ENCODE measurements around the gene ABITRAM. TPM values are rescaled to one million over a fixed set of nuclear protein-coding genes. Genes with fewer than 3 reads are reported as not detected.

ABITRAM gene
- total RNA-seq, 1 experiment from 2014 or later = 10.9 TPM

- Histone ChIP-seq H2BK15ac (ENCODE audit: low read depth, low read length) (no peak overlapping the region), H3K23ac (ENCODE audit: insufficient read length, low read depth, low read length) (no peak overlapping the region), H3K4me1 (ENCODE audit: insufficient read depth, low read length) (no peaks in the 10 kb centered on the region), H3K27ac (ENCODE audit: insufficient read length, low read depth, low read length) (no peak overlapping the region), H3K4me2 (ENCODE audit: insufficient read depth, insufficient read length, low read length) (no peak overlapping the region), H3K79me2 (ENCODE audit: insufficient read depth, low read length) (no peaks in the 10 kb centered on the region), H2AK5ac (ENCODE audit: insufficient read length, low read length) (no peak overlapping the region), H2BK120ac (ENCODE audit: low read depth, low read length, poor library complexity, severe bottlenecking) (no peak overlapping the region), H4K8ac (replicated peaks; ENCODE audit: insufficient read length, low read depth, low read length) (no peak overlapping the region), H3K9me3 (ENCODE audit: control insufficient read depth, low read depth, low read length) (no peaks in the 10 kb centered on the region), H3K14ac (ENCODE audit: insufficient read depth, low read length) (no peak overlapping the region), H3K56ac (ENCODE audit: insufficient read length, low read depth, low read length) (no peak overlapping the region), H3K27me3 (ENCODE audit: insufficient read depth, low read length) (no peaks in the 10 kb centered on the region), H3K4ac (ENCODE audit: low read depth, low read length) (no peak overlapping the region), H4K91ac (ENCODE audit: insufficient read length, low read depth, low read length) (no peak overlapping the region), H3K79me1 (ENCODE audit: insufficient read depth, low read depth, low read length, poor library complexity, severe bottlenecking) (no peaks in the 10 kb centered on the region), H2BK20ac (ENCODE audit: low read depth, low read length, poor library complexity, severe bottlenecking) (no peak overlapping the region), H4K5ac (ENCODE audit: insufficient read length, low read depth, low read length) (no peak overlapping the region), H3K9ac (ENCODE audit: extremely low read depth, insufficient read length, low read length) (no peak overlapping the region), H4K20me1 (ENCODE audit: control insufficient read depth, insufficient read depth, insufficient read length) (no peaks in the 10 kb centered on the region), H3T11ph (ENCODE audit: low read length) (no peak overlapping the region), H3K23me2 (ENCODE audit: insufficient read length, low read depth, low read length, poor library complexity, severe bottlenecking) (no peaks in the 10 kb centered on the region), H2BK5ac (ENCODE audit: insufficient read length, low read length) (no peak overlapping the region), H2AFZ (ENCODE audit: low read length) (no peak overlapping the region), H2BK12ac (ENCODE audit: insufficient read length, low read depth, low read length) (no peak overlapping the region), H3K18ac (ENCODE audit: insufficient read length, low read depth, low read length) (no peak overlapping the region)
- no peak for DNase-seq
- no peaks in the 10 kb centered on the region for H3K27me3 Mint-ChIP-seq (ENCODE audit: low read depth)
- H3K36me3 Mint-ChIP-seq (ENCODE audit: insufficient read depth in 1 of 3, low read depth in 3 of 3) = peaks cover 19 to 75% (median 54%) of the 10 kb centered on the region in 3 experiments; a peak in 6 of 7 replicates
- no peak overlapping the region for H3K27ac Mint-ChIP-seq
- no peaks in the 10 kb centered on the region for H3K4me1 Mint-ChIP-seq
- WGBS (ENCODE audit: extremely low coverage, insufficient read length, low lambda C conversion rate) = no CpG with 5 or more reads among the region's 1 CpG
- H3K4me3 Mint-ChIP-seq = no peak overlapping the region
- no peaks in the 10 kb centered on the region for H3K9me3 Mint-ChIP-seq
- no peak for TF ChIP-seq CTCF (conservative IDR thresholded peaks at IDR 0.05)
These were observed 22.4 kb upstream of the ABITRAM start for GRCh38 chr9:108911820-108912219.
